Measurements from ENCODE around the gene PDE6D.

The PDE6D gene

GRCh38 chr2:231706731-231707624 is 74.1 kb downstream of the PDE6D start:
- FAIRE-seq, result peak; percentile 31

DNA sequence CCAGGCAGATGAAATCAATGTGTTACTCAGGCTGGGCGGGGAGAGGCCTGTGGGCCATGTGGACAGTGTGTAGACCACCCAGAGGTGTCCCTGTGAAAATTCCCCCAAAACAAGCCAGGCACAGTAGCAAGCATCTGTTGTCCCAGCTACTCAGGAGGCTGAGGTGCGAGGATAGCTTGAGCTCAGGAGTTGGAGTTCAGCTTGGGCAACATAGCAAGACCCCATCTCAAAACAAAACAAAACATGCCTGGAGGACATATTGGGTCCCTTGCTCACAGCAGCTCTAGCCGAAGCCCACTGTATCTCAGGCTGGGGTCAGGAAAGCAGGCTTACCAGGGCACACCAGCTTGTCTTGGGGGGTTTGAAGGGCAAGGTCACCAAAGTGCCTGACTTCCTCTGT is 77.1 kb downstream of the PDE6D start:
- no peak for FAIRE-seq

- no peak for FAIRE-seq
These were observed 79.4 kb downstream of the PDE6D start for GRCh38 chr2:231701456-231702373.

DNA sequence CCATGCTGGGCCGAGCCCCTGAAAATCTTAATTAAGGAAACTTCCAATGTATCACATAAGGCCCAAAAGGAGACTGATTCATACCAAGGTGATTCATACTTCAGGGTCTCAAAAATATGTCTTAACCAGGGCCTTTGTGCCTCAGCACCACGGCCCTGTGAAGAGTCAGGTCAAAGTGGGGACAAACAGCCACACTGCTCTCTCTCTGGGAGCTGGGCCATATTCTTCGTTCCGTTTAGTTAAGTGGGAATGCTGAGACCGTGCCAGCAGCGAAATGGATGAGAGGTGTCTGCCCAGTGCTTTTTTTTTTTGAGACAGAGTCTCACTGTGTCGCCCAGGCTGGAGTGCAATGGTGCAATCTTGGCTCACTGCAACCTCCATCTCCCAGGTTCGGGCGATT is 82.1 kb downstream of the PDE6D start:
- FAIRE-seq, result no peak

DNA sequence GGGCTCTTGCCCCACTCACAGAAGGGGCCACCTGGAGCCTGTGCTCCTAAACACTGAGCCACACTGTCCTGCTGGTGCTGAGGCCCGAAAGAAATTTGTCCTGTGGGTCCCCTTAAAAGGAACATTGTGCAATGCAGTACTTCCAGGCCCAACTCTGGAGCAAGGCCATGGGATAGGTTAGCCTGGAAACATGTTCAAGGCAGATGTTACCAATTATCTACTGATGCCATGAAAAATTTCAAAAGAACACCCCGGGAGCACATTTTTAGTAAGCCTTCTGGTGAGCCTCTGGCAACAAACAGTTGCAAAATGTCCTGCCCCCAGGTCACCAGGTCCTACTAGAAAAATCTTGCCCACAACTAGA is 85.1 kb downstream of the PDE6D start:
- no peak for FAIRE-seq

- no peak for FAIRE-seq
These were observed 87.1 kb downstream of the PDE6D start for GRCh38 chr2:231693956-231694355.

DNA sequence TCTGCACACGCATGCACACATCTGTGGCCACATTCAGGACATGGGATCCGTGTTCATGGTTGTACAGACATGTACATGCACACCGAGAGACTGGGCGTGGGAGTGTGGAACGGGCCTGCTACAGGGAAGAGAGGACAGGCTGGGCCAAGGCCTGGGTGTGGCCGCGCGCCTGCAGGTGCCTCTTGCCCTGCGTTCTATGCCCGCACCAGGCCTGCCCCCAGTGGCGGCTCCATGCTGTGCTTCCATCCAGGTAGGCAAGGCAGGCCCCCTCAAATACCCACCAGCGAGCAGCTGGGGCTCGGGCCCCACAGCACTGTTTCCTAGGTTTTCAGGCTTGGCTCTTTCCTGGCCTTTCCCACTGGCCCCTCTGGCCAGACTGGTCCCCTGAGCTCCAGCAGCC is 88.2 kb downstream of the PDE6D start:
- FAIRE-seq, result no peak

DNA sequence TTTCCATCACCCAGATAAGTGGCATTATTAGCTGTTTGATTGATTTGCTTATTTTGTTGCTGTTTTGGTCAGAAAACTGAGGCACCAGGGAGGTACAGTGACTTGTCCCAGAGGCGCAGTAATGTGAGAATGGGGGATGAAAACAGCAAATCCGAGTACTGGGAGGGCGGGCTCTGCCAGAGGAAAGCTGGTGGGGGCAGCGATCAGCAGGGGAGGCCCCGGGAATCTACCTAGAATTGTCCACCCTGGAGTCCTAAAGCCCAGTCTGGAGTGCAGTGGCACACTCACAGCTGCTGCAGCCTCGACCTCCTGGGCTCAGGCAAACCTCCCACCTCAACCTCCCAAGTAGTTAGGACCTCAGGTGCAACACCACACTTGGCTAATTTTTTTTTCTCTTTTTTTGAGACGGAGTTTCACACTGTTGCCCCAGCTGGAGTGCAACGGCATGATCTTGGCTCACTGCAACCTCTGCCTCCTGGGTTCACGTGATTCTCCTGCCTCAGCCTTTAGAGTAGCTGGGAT is 89.8 kb downstream of the PDE6D start:
- FAIRE-seq, result no peak

GRCh38 chr2:231689124-231689893 is 91.8 kb downstream of the PDE6D start:
- FAIRE-seq, result no peak

- no peak for FAIRE-seq
These were observed 92.4 kb downstream of the PDE6D start for GRCh38 chr2:231688719-231689118.

DNA sequence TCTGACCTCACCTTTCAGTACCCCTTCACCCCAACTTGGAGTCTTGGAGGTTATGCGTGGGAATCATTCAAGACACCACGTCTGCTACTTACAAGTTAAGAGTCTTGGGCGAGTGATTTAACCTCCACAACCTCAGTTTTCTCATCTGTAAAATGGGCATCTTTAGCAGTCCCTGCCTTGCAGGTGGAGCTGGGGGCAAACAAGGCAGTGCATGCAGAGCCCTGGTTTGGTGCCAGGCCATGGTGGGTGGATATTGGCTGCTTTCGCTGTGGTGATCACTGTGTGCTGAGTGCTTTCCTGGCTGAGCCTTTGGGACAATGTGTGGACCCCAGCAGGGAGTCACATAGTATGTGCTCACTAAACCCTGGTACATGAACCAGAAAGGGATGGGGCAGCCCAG is 93.1 kb downstream of the PDE6D start:
- FAIRE-seq, result no peak

DNA sequence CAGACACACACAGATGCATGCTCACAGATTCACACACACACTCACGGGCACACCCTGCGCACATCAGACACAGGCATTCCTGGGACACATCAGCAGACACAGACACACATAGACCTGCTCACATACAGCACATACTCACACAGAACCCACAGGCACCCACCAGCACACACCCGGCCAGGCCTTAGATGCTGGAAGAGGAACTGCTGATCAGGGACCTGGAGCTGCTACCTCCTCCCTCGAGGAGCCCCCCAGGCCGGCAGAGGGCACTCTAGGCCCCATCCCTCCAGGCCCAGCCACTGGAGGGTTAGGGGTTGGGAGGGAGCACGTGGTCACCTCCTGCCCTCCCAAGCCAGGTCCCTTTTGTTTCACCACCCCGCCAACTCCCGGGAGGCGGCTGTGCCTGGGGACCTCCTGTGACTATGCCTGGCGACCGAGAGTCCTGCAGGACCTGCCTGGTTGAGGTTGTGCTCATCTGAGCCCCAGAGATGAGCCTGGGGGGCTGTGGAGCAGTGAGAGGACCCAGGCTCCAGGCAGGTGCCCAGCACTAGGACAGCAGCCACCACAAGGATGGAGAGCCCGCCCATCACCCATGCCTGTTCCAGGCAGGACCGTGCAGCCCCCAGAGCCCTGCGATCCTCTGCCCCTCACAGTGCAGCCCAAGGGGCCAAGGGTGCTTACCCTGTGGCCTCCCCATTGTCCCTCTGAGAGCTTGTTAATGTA is 93.8 kb downstream of the PDE6D start:
- no peak for FAIRE-seq

GRCh38 chr2:231686192-231687100 is 94.6 kb downstream of the PDE6D start:
- no peak for FAIRE-seq

DNA sequence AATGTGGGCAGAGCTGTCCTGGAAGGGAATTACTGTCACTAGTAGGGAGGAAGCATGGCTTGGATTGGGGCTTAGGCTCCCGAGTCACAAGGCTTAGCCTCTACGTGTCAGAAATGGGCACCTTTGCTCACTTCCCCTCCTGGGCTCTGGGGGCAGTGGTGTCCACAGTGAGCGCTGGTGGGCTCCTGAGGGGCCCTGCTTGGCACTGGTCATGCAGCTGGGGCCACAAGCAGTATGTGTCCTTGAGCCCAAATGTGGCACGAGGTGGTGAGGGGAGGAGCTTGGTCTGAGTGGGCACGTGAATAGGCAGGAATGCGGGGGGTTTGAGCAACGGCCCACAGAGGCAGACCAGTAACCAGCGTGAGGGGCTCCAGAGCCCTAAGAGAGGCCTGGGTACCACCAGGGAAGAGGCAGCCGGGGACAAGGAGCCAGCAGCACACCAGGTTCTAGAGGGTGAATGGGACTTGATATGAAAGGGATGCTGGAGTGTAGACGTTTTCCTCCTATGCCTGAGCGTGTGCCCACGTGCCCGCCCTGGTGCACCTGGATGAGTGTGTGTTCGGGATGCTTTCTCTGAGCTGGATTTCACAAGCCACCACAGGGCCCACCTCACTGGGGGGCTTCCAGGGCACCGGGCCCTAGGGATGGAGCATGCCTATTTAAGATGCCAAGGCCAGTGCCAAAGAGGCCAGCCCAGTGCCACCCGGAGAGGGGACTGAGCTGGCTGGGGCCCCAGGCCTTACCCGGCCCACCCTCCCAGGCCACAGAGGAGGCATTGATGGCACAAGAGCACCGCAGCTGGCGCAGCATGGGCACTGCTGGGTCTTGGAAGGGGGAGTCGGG is 95.5 kb downstream of the PDE6D start:
- FAIRE-seq, result no peak

- FAIRE-seq, result no peak
These were observed 96.5 kb downstream of the PDE6D start for GRCh38 chr2:231684314-231685223.

GRCh38 chr2:231683292-231684235 is 97.5 kb downstream of the PDE6D start:
- FAIRE-seq, result no peak

DNA sequence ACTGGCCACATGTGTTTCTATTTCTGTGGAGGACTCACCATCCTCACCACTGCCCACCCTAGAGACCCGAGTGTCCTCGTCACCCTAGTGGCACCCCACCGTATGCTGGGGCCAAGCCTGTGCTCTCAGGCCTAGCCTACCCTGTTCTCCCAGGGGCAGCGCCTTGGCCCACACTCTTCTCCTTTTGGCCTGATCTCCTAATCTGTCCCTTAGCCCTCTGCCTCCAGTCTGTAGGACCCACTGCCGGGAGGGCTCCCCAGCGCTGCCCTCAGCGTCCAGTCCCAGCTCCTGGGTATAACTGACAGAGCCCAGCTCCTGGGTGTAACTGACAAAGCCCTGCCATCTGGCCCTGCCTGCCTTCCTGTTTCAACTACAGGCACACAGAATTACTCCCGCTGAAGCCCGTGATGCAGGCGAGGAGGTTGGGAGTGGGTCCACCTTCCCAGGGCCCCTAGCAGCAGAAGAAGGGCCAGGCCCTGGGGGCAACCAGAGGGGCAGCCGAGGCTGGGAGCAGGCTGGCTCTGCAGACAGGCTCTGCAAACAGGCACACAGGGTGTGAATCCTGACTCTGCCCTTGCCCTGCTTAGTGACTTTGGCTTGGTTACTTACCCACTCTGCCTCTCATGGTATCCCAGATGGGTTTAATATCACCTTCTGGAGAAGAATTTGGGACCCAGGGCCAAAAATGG is 98.3 kb downstream of the PDE6D start:
- no peak for FAIRE-seq

Data from colon (tissue), 2 donors.